K562 (cell line): ENCODE measurements around the gene EPB41L2. TPM values are rescaled to one million over a fixed set of nuclear protein-coding genes. Genes with fewer than 3 reads are reported as not detected.

Experiments used
- ARID3A ChIP-seq: IDR thresholded peaks from 2 replicates; pipeline ENCODE4 v1.6.1; 2012; ENCODE audit warnings: low read depth, low read length, improper control_type of control experiment, borderline replicate concordance
- ATF6 ChIP-seq: sonication (generic); formaldehyde crosslinking; IDR thresholded peaks from 2 replicates; pipeline ENCODE4 v1.4.0; 2020; ENCODE audit warnings: mild to moderate bottlenecking, missing genetic modification reagents
- BHLHE40 ChIP-seq: IDR thresholded peaks from 2 replicates; pipeline ENCODE4 v1.6.1; 2011; ENCODE audit warnings: low read length, improper control_type of control experiment
- DACH1 ChIP-seq: fragments of 450-650 bp; IDR thresholded peaks from 2 replicates; pipeline ENCODE4 v1.6.1; 2018; ENCODE audit not compliant: partially characterized antibody
- E2F5 ChIP-seq: sonication (generic); formaldehyde crosslinking; IDR thresholded peaks from 2 replicates; pipeline ENCODE4 v1.8.0; 2022; ENCODE audit warnings: mild to moderate bottlenecking, missing genetic modification reagents
- ELF1 ChIP-seq: fragments of 200-800 bp; sonication (Bioruptor generic); IDR thresholded peaks from 2 replicates; pipeline ENCODE4 v1.6.1; 2016; ENCODE audit warnings: missing genetic modification characterization, missing compliant biosample characterization
- FOXP4 ChIP-seq: sonication (generic); formaldehyde crosslinking; IDR thresholded peaks from 2 replicates; pipeline ENCODE4 v1.8.0; 2022; ENCODE audit warnings: mild to moderate bottlenecking, missing genetic modification reagents, borderline replicate concordance
- KDM1A ChIP-seq, 2 experiments: fragments of 450-650 bp; IDR thresholded peaks; 2 replicates each; pipeline ENCODE4 v1.6.1; 2016; ENCODE audit warnings: mild to moderate bottlenecking in 2 of 2
- MAZ ChIP-seq, 2 experiments: fragments of 450-650 bp in 1 of 2; sonication (generic) in 1 of 2; formaldehyde crosslinking; IDR thresholded peaks in 1 of 2; conservative IDR thresholded peaks in 1 of 2; 2 replicates each; pipeline versions ENCODE4 v1.4.0 to v1.5.0; 2020; ENCODE audit warnings: mild to moderate bottlenecking in 1 of 2, missing genetic modification reagents in 1 of 2
- MCM5 ChIP-seq: fragments of 450-650 bp; IDR thresholded peaks from 2 replicates; pipeline ENCODE4 v1.6.1; 2016; ENCODE audit warnings: low read depth
- MECOM ChIP-seq: fragments of 250-450 bp; sonication (Bioruptor Pico); IDR thresholded peaks from 2 replicates; pipeline ENCODE4 v1.8.0; 2022; ENCODE audit warnings: inconsistent platforms
- MIER1 ChIP-seq: fragments of 450-650 bp; IDR thresholded peaks from 2 replicates; pipeline ENCODE4 v1.6.1; 2016; ENCODE audit warnings: antibody characterized with exemption, mild to moderate bottlenecking, low read depth
- NR4A1 ChIP-seq, 2 experiments: fragments of 250-450 bp in 1 of 2; fragments of 450-650 bp in 1 of 2; sonication (Bioruptor Pico) in 1 of 2; IDR thresholded peaks; 2 replicates each; pipeline versions ENCODE4 v1.4.0 to v1.6.1; 2016 to 2020; ENCODE audit warnings: mild to moderate bottlenecking in 2 of 2, missing compliant biosample characterization in 1 of 2, missing genetic modification characterization in 1 of 2, moderate library complexity in 1 of 2
- PCBP2 ChIP-seq: fragments of 200-400 bp; formaldehyde crosslinking; IDR thresholded peaks from 2 replicates; pipeline ENCODE4 v1.6.1; 2018; ENCODE audit warnings: low read length, low read depth, mild to moderate bottlenecking, moderate library complexity; ENCODE audit not compliant: poor library complexity, severe bottlenecking
- PHB2 ChIP-seq: fragments of 450-650 bp; IDR thresholded peaks from 2 replicates; pipeline ENCODE4 v1.6.1; 2017; ENCODE audit warnings: low read depth
- RNF2 ChIP-seq: sonication (generic); IDR thresholded peaks from 2 replicates; pipeline ENCODE4 v1.6.1; 2016
- WHSC1 ChIP-seq: IDR thresholded peaks from one replicate; pipeline ENCODE4 v1.6.1; 2012; ENCODE audit warnings: low read length, control low read depth, inconsistent platforms
- ZBTB1 ChIP-seq: sonication (generic); formaldehyde crosslinking; IDR thresholded peaks from 2 replicates; pipeline ENCODE4 v1.8.1; 2023; ENCODE audit warnings: missing genetic modification reagents, low read depth, mild to moderate bottlenecking, borderline replicate concordance
- ZNF277 ChIP-seq: fragments of 250-450 bp; sonication (Bioruptor Pico); IDR thresholded peaks from 2 replicates; pipeline ENCODE4 v1.8.0; 2022; ENCODE audit warnings: inconsistent platforms, mild to moderate bottlenecking, moderate library complexity, borderline replicate concordance
- ZNF583 ChIP-seq: fragments of 250-450 bp; sonication (Bioruptor Pico); IDR thresholded peaks from 2 replicates; pipeline ENCODE4 v1.4.0; 2020
- ZNF75A ChIP-seq: fragments of 450-650 bp; formaldehyde crosslinking; IDR thresholded peaks from 2 replicates; pipeline ENCODE4 v1.4.0; 2020; ENCODE audit warnings: mild to moderate bottlenecking
- polyA plus RNA-seq, 8 experiments: library from polyadenylated mRNA; depleted of rRNA in 4 of 8; stranded (reverse) in 5 of 8; unstranded in 3 of 8; fragments of >200 nt; fragmentation: Nextera tagmentation in 2 of 8; fragmentation: Illumina TruSeq in 1 of 8; extraction: Ambion mirVana in 2 of 8; extraction: Trizol in 1 of 8; gene quantifications; 2 replicates each; pipeline versions ENCODE4 v1.2.1 to v1.2.3, GENCODE V29; 2011 to 2014; ENCODE audit warnings: inconsistent platforms in 1 of 8, missing spikeins in 1 of 8
- total RNA-seq, 7 experiments: library from RNA; depleted of rRNA in 6 of 7; stranded (reverse); fragments of >200 nt in 6 of 7; fragmentation: Illumina TruSeq in 2 of 7; extraction: Trizol in 2 of 7; gene quantifications; 2 replicates each; pipeline versions ENCODE4 v1.2.1 to v1.2.3, GENCODE V29; 2011 to 2021; ENCODE audit warnings: low replicate concordance in 1 of 7

The EPB41L2 gene
- total and polyA plus RNA-seq, 9 of the 15 experiments (the other 6 are each of a cell fraction or from before 2014, with no cell fraction given), result 5.1 to 53.6 (median 25.0) TPM

- TF ChIP-seq ARID3A, result no peak
- no peak for TF ChIP-seq ZNF75A (CRISPR knock-in tag)
- TF ChIP-seq NR4A1 (CRISPR knock-in tag; IDR thresholded peaks at IDR 0.05), result no peak
- no peak for TF ChIP-seq NR4A1 (tag; IDR thresholded peaks at IDR 0.05)
- no peak for TF ChIP-seq PCBP2
- peak; percentile 83 to 96 for TF ChIP-seq MAZ (CRISPR knock-in tag; conservative IDR thresholded peaks at IDR 0.05 in 1 of 2, IDR thresholded peaks at IDR 0.05 in 1 of 2)
- no peak for TF ChIP-seq ZNF583
- no peak for TF ChIP-seq FOXP4 (CRISPR knock-in tag)
- no peak for TF ChIP-seq ATF6 (CRISPR knock-in tag)
- TF ChIP-seq E2F5 (CRISPR knock-in tag), result no peak
- TF ChIP-seq KDM1A (IDR thresholded peaks at IDR 0.05), result no peak
- no peak for TF ChIP-seq MIER1
- TF ChIP-seq ELF1 (tag), result no peak
- no peak for TF ChIP-seq MECOM (CRISPR knock-in tag)
- 0 out of 2 replicates have a peak, but pooled peaks have one; percentile 5 for TF ChIP-seq BHLHE40
- TF ChIP-seq ZBTB1 (CRISPR knock-in tag), result no peak
- no peak for TF ChIP-seq PHB2
- TF ChIP-seq RNF2, result no peak
- no peak for TF ChIP-seq ZNF277 (CRISPR knock-in tag)
- no peak for TF ChIP-seq DACH1
- no peak for TF ChIP-seq MCM5
- TF ChIP-seq WHSC1, result no peak
These were observed at the start of gene EPB41L2 (continued) for GRCh38 chr6:131063028-131063763.
